IPS-18a (cell line): Measurements from ENCODE around the gene PRDM12.

ENCODE experiments used
- H3K27ac ChIP-seq: one replicate; pipeline ENCODE4 v1.5.1; 2013; ENCODE audit warnings: low read length
- H3K27me3 ChIP-seq: one replicate; pipeline ENCODE4 v1.6.1; 2013; ENCODE audit warnings: mild to moderate bottlenecking, low read length; ENCODE audit not compliant: control insufficient read depth, insufficient read depth
- H3K36me3 ChIP-seq: one replicate; pipeline ENCODE4 v1.6.1; 2013; ENCODE audit warnings: low read depth, low read length; ENCODE audit not compliant: control insufficient read depth
- H3K4me1 ChIP-seq: one replicate; pipeline ENCODE4 v1.6.1; 2013; ENCODE audit warnings: low read depth, low read length; ENCODE audit not compliant: control insufficient read depth
- H3K4me3 ChIP-seq: one replicate; pipeline ENCODE4 v1.5.1; 2013; ENCODE audit warnings: low read length
- H3K9ac ChIP-seq: one replicate; pipeline ENCODE4 v1.6.1; 2013; ENCODE audit warnings: mild to moderate bottlenecking, low read length, moderate library complexity
- H3K9me3 ChIP-seq: one replicate; pipeline ENCODE4 v1.6.1; 2013; ENCODE audit warnings: low read depth, low read length; ENCODE audit not compliant: control insufficient read depth

PRDM12 gene

DNA sequence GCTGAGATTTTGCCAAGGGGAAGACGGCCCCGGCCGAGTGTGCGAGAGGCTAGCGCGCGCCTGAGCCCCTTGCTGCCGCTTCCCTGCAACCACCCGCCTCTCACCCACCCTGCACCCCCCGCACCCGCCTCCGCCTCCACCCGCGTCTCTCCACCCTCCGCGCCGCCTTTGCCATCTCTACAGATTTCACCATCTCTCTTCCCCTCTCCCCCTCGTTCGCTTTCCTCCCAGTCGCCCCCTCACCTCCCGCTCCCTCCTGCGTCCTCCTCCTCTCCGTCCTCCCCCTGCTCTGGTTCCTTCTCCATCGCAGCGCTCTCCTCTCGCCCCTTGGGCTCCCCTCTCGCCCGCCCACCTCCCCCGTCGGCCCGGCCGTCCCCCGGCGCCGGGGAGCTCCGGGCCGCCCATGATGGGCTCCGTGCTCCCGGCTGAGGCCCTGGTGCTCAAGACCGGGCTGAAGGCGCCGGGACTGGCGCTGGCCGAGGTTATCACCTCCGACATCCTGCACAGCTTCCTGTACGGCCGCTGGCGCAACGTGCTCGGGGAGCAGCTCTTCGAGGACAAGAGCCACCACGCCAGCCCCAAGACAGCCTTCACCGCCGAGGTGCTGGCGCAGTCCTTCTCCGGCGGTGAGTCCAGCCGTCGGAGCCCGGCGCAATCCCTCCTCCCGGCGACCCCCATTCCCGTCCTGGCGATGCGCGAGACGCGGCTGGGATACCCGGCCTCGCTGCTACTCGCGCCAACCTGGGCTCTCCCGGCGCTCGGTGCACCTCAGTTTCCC is at the start of gene PRDM12:
TSS of gene PRDM12 (plus strand) at position 344 of the 778 bp plus-strand sequence. CDS start at position 404, 60 bp downstream.
- Histone ChIP-seq H3K27ac (no peak within 1 kb of the TSS), H3K36me3 (no peaks in the 10 kb centered on the region), H3K9ac (no peak within 1 kb of the TSS), H3K4me3 (peak within 1 kb of the TSS; percentile 30), H3K27me3 (peaks cover 96% of the 10 kb centered on the region), H3K4me1 (peaks cover 13% of the 10 kb centered on the region), H3K9me3 (no peaks in the 10 kb centered on the region)

DNA sequence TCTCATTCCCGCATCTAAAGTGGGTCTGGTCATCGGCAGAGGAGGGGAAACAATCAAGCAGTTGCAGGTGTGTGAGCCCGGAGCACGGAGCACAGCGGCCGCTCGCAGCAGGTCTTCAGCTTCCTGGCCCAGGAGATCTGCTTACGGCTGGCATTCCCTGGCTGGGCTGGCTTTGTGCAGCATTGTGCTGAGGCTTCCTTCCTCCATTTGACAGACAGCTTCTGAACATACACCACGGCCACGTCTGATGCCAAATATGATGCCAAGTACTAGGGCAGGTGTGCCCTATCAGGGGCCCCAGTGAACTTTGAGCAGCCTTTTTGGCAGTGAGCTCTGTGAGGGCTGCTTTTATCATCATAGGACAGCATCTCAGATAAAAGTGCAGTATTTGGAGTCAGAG is 47.9 kb upstream of the PRDM12 start:
- Histone ChIP-seq H3K4me3 (no peak overlapping the region), H3K4me1 (no peaks in the 10 kb centered on the region), H3K27ac (no peak overlapping the region), H3K9ac (no peak overlapping the region), H3K27me3 (no peaks in the 10 kb centered on the region), H3K9me3 (no peaks in the 10 kb centered on the region), H3K36me3 (peaks cover 91% of the 10 kb centered on the region)

DNA sequence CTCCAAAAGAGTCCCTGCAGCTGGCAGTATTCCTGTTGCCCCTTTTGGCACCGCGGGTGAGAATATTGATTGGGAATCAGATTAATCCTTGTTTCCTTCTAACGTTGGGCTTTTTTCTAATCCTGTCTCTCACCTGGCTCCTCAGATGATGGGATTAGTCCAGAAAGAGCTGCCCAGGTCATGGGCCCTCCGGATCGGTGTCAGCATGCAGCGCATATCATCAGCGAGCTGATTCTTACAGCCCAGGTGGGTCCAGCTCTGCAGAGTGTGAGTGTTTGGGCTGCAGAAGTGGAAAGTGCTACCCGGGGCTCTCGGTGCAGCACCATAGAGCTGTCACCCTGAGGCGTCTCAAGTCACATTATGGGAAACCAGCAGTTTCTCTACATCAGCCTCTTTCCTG is 40.9 kb upstream of the PRDM12 start:
- Histone ChIP-seq H3K4me3 (no peak overlapping the region), H3K9ac (no peak overlapping the region), H3K9me3 (no peaks in the 10 kb centered on the region), H3K4me1 (no peaks in the 10 kb centered on the region), H3K27me3 (no peaks in the 10 kb centered on the region), H3K27ac (no peak overlapping the region), H3K36me3 (peaks cover 74% of the 10 kb centered on the region)

DNA sequence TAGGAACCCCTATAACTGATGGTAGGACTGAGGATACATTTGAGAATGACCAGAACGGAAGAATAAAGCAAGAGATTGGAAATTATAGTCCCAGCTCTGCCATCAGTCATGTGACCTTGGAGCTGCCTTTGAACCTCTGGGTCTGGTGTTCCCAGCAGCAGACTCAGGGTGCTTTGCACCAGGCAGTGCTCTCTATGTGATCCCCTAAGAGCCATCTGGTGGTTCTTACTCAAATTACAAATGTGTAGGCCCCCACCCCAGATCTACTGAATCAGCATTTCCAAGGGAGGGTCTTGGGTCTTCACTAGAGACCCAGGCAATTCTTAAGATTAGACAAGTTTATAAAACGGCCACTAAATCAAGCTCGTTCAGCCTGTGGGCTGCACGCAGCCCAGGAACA is 40.2 kb upstream of the PRDM12 start:
- H3K9me3 ChIP-seq: no peaks in the 10 kb centered on the region
- H3K9ac ChIP-seq: no peak overlapping the region
- no peak overlapping the region for H3K4me3 ChIP-seq
- H3K36me3 ChIP-seq: peaks cover 72% of the 10 kb centered on the region
- peaks cover under 1% of the 10 kb centered on the region for H3K4me1 ChIP-seq
- no peaks in the 10 kb centered on the region for H3K27me3 ChIP-seq
- H3K27ac ChIP-seq: no peak overlapping the region

DNA sequence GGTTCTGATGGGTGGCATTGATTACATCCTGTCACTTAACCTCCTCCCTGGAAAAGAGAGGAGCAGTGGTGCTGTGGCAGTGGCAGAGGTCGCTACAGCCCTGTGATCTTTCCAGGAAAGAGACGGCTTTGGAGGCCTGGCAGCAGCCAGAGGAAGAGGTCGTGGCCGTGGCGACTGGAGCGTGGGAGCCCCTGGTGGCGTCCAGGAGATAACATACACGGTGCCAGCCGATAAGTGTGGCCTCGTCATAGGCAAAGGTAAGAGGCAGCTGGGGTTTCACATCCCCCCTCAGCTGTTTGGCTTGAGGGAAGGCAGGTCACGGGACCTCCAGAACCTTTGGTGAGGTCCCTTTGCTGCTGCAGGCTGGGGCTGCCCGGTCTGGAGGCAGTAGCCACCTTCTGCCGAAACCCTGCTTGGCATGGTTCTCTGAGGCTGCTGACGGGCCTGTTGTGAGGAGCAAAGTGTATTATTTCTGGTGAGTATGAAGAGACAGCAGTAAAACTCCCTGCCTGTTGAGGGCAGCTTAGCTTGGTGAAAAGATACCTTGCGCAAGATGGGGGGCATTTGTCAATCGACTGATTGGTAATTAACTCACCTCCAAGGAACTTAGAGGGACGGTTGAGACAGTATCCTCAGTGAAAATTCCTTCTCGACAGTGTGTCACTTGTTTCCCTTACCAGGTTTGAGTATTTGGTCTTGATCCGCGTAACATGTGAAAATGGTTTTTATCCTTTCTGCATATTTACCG is 38.0 kb upstream of the PRDM12 start:
- Histone ChIP-seq H3K4me3 (no peak overlapping the region), H3K36me3 (peaks cover 64% of the 10 kb centered on the region), H3K9me3 (no peaks in the 10 kb centered on the region), H3K4me1 (peaks cover 14% of the 10 kb centered on the region), H3K27ac (no peak overlapping the region), H3K27me3 (no peaks in the 10 kb centered on the region), H3K9ac (no peak overlapping the region)

DNA sequence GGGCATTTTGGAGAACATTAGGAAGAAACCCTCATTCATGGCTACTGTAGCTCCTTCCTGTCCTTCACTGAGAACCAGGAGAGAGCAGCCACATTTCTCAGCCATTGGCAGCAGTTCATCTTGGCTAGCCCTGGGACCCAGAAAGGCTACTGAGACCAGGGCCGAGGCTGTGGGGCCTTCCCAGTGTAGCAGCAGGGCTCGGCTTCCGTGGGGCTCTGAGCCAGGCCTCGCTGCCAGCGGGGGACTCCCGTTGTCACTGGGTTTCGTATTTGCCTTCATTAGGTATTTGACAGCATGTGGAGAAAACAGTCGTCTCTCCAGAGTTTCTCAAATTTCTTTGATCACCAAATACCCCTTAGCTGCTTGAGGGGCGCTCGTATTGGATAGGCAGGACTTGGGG is 37.3 kb upstream of the PRDM12 start:
- Histone ChIP-seq H3K9ac (no peak overlapping the region), H3K36me3 (peaks cover 68% of the 10 kb centered on the region), H3K4me3 (no peak overlapping the region), H3K4me1 (peaks cover 14% of the 10 kb centered on the region), H3K27me3 (no peaks in the 10 kb centered on the region), H3K27ac (no peak overlapping the region), H3K9me3 (no peaks in the 10 kb centered on the region)

DNA sequence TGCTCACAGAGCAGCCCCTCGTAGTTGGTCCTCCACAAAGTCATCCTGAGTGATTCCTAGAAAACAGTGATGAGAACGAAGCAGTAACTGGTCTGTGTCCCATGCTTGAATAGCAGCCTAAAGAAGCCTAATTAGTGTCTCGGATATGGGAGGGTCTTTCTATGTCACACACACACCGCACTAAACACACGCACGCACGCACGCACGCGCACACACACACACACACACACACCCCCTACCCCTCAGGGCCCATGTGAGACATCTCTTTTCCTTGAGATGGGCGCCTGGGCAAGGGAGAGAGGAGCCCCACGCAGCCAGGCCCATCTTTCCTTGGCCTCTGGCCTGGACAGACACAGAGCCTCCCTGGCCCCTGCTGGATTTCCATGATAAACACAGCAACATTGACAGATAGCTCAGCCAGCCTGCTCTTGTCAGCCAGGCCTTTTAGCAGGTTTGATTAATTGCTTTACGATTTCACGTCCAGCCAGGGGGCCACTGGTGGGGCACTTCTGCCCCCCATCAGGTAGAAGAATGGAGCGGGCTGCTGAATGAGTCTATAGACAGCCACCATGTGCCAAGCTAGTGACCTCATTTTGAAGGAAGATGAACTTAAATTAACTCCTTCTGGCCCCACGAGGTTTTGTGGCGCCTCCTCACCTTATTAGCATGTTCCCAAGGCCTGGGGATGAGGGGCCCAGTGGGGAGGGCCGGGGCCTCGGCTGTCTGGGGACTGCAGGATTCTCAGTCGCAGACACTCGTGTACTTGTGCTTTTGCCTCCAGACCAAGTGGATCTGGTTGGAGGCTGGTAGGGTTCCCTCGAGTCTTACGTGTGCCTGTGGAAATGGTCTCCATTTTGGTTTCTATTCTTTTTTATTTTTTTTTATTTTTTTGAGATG is 36.2 kb upstream of the PRDM12 start:
- no peak overlapping the region for H3K9ac ChIP-seq
- no peaks in the 10 kb centered on the region for H3K9me3 ChIP-seq
- peaks cover 14% of the 10 kb centered on the region for H3K4me1 ChIP-seq
- no peak overlapping the region for H3K27ac ChIP-seq
- peaks cover 68% of the 10 kb centered on the region for H3K36me3 ChIP-seq
- no peaks in the 10 kb centered on the region for H3K27me3 ChIP-seq
- no peak overlapping the region for H3K4me3 ChIP-seq

DNA sequence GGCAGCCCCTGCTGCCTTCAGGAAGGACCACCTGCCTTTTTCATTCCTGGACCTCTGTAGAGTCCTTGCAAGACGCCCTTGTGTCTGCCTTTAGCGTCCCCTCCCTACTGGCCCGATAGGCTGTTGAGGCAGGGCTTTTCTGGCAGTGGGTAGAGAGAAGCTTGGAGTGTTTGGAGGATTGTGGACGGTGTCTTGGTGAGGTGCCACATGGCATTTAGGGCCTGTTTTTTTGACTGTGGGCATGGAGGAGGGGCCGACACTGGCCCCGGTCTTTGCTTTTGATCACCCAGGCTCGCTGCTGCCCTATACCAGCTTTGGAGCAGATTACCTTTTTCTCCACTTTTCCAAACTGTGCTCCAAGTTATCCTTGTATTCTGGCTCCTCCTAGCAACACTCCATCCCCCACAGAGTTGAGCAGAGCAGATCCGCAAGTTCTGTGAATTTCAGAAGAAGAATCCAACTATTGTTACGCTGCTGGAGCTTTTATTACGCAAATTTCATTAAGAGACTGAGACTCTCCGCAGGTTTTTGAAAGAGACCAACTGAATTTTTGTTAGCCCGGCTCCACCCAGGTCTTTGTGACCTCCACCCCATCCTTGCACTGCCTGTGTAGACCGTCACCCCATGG is 34.8 kb upstream of the PRDM12 start:
- no peak overlapping the region for H3K9ac ChIP-seq
- no peak overlapping the region for H3K27ac ChIP-seq
- H3K36me3 ChIP-seq: peaks cover 63% of the 10 kb centered on the region
- peak overlapping the region; percentile 31 for H3K4me3 ChIP-seq
- peaks cover 14% of the 10 kb centered on the region for H3K4me1 ChIP-seq
- H3K9me3 ChIP-seq: no peaks in the 10 kb centered on the region
- H3K27me3 ChIP-seq: no peaks in the 10 kb centered on the region

DNA sequence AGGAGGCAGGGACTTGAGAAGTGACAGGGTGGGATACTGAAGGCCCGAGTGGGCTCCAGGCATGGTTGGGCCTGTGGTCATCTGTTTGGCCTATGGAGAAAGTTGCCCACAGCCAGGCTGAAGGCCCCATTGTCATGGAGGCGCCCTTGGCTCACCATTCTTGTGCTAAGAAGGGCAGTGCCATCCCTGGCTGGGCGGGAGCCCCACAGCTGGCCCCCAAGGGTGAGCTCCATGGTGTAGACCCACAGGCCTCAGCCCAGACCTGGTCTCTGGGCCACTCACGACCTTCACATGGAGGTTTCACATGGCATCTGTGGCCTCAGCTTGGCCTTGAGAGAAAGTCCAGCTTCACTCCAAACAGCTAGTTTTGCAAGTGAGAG is 34.3 kb upstream of the PRDM12 start:
- peak overlapping the region; percentile 31 for H3K4me3 ChIP-seq
- H3K36me3 ChIP-seq: peaks cover 63% of the 10 kb centered on the region
- no peaks in the 10 kb centered on the region for H3K9me3 ChIP-seq
- no peak overlapping the region for H3K9ac ChIP-seq
- peaks cover 14% of the 10 kb centered on the region for H3K4me1 ChIP-seq
- no peaks in the 10 kb centered on the region for H3K27me3 ChIP-seq
- H3K27ac ChIP-seq: no peak overlapping the region

DNA sequence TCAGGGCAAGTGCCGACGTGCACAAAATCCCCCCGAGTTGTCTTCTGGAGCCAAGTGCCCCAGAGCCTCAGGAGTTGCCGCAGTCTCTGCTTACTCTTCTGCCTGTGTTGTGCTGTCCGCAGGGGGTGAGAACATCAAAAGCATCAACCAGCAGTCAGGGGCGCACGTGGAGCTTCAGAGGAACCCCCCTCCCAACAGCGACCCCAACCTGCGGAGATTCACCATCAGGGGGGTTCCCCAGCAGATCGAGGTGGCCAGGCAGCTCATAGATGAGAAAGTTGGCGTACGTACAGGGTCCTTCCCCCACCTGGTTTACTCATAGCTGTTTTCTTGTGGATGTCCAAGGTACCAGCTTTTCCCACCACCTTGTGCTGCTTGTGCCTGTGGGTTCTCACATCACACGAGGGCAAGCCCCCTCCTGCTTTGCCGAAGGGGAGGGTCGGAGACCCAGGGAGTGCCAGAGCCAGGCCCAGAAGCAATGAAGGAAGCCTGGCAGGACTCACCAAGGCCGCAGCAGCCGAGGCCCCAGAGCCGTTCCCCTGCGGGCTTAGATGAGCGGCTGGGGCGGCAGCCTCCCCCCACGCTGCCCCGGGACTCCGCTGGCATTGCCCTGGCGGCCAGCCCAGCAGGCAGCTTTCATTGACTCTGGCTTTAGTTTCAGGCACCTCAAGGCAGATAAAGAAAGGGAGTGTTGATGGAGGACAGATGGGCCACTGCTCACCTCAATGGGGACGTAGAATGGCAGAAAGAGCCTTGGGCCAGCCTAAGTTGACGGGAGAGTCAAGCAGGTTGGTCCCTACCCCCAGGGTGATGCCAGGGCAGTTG is 33.7 kb upstream of the PRDM12 start:
- H3K27ac ChIP-seq: no peak overlapping the region
- no peaks in the 10 kb centered on the region for H3K9me3 ChIP-seq
- H3K36me3 ChIP-seq: peaks cover 61% of the 10 kb centered on the region
- H3K4me3 ChIP-seq: no peak overlapping the region
- peaks cover 14% of the 10 kb centered on the region for H3K4me1 ChIP-seq
- H3K27me3 ChIP-seq: no peaks in the 10 kb centered on the region
- H3K9ac ChIP-seq: no peak overlapping the region
